Transverse colon (tissue), 4 donors: ENCODE measurements around the gene DNAI1. TPM values are rescaled to one million over a fixed set of nuclear protein-coding genes. Genes with fewer than 3 reads are reported as not detected.

Experiments
- DNase-seq: peaks from one replicate; pipeline ENCODE4 v3.0.0-alpha.2; 2019
- H3K27ac ChIP-seq, 4 donors: fragments of 200-600 bp; sonication (generic); 2 replicates each; pipeline ENCODE4 v1.5.1; 2016 to 2018; ENCODE audit warnings: inconsistent platforms in 4 of 4
- H3K27me3 ChIP-seq: fragments of 200-600 bp; sonication (generic); 2 replicates; pipeline ENCODE4 v1.5.1; 2017; ENCODE audit warnings: inconsistent platforms
- H3K36me3 ChIP-seq, 4 donors: fragments of 200-600 bp; sonication (generic); 2 replicates each; pipeline ENCODE4 v1.5.1; 2017 to 2019; ENCODE audit warnings: inconsistent platforms in 4 of 4
- H3K4me1 ChIP-seq, 4 donors: fragments of 200-600 bp; sonication (generic); 2 replicates each; pipeline ENCODE4 v1.5.1; 2017 to 2020; ENCODE audit warnings: inconsistent platforms in 4 of 4
- H3K4me3 ChIP-seq, 4 donors: fragments of 200-600 bp; sonication (generic); 1 replicate in 1 of 4; 2 replicates in 3 of 4; pipeline versions ENCODE4 v1.5.1 to v1.6.1; 2017 to 2019; ENCODE audit warnings: inconsistent platforms in 4 of 4
- H3K9me3 ChIP-seq, 2 donors: fragments of 200-600 bp; sonication (generic); 2 replicates each; pipeline ENCODE4 v1.5.1; 2017 to 2019; ENCODE audit warnings: inconsistent platforms in 2 of 2
- CTCF ChIP-seq, 5 experiments: fragments of 200-600 bp in 3 of 5; fragments of 450-650 bp in 2 of 5; sonication (generic) in 3 of 5; IDR thresholded peaks; 1 replicate in 2 of 5; 2 replicates in 3 of 5; pipeline ENCODE4 v1.5.1; 2016 to 2017; ENCODE audit warnings: antibody characterized with exemption in 5 of 5, inconsistent platforms in 3 of 5, mild to moderate bottlenecking in 2 of 5, moderate library complexity in 1 of 5
- EP300 ChIP-seq: sonication (generic); formaldehyde crosslinking; IDR thresholded peaks from one replicate; pipeline ENCODE4 v1.6.1; 2017; ENCODE audit warnings: antibody characterized with exemption, low read depth
- POLR2A ChIP-seq: fragments of 450-650 bp; IDR thresholded peaks from one replicate; pipeline ENCODE4 v1.6.1; 2016; ENCODE audit warnings: antibody characterized with exemption, mild to moderate bottlenecking, moderate library complexity
- POLR2AphosphoS5 ChIP-seq, 3 donors: sonication (generic); formaldehyde crosslinking; IDR thresholded peaks; one replicate each; pipeline ENCODE4 v1.6.1; 2016; ENCODE audit warnings: antibody characterized with exemption in 3 of 3
- WGBS, 2 donors: methylation state at CpG; one replicate each; pipeline ENCODE4 v1.1.5; 2018; ENCODE audit warnings: low coverage in 1 of 2; 5-methylcytosine and 5-hydroxymethylcytosine counted together
- in situ Hi-C, 4 donors: fragments of 200-750 bp; cut with MboI; loops; one replicate each; pipeline versions ENCODE4 v1.15.0 to v1.15.1; 2017; ENCODE audit warnings: low sequenced_read_pairs in 3 of 4, low pct_ligation_motif_present in 1 of 4, low pct_unique_long_range_greater_than_20kb in 1 of 4
- intact Hi-C: fragments of 100-400 bp; cut with DNase I; formaldehyde crosslinking; loops from one replicate; pipeline ENCODE4 v1.15.1; 2023; ENCODE audit warnings: low total_unique reads
- total RNA-seq, 4 donors: library from RNA; depleted of rRNA; stranded (reverse); fragments of >200 nt; gene quantifications; one replicate each; pipeline ENCODE4 v1.1.0, GENCODE V29; 2016

DNAI1 gene
- total RNA-seq, 4 donors from 2014 or later = not detected

- 84 to 100% methylated on average over 2 to 3 of the region's 3 CpGs for WGBS, 2 donors
- intact Hi-C loops = no loop called here
- Histone ChIP-seq H3K36me3 (no peaks in the 10 kb centered on the region), H3K4me1 (peaks cover 0 to 8% (median 2%) of the 10 kb centered on the region in 4 donors), H3K9me3 (no peaks in the 10 kb centered on the region), H3K27ac (no peak overlapping the region), H3K27me3 (no peaks in the 10 kb centered on the region), H3K4me3 (no peak overlapping the region)
- in situ Hi-C loops = no loop called here
- DNase-seq = no peak
- TF ChIP-seq POLR2AphosphoS5 (IDR thresholded peaks at IDR 0.05) = no peak
- no peak for TF ChIP-seq POLR2A
- no peak for TF ChIP-seq CTCF (IDR thresholded peaks at IDR 0.05)
- TF ChIP-seq EP300 = no peak
Observed at GRCh38 chr9:34515959-34516358, 57.4 kb downstream of the DNAI1 start.

- intact Hi-C loops (no loop called here), in situ Hi-C loops (no loop called here)
- no peak for DNase-seq
- no peaks in the 10 kb centered on the region for H3K36me3 ChIP-seq
- TF ChIP-seq EP300 (no peak), POLR2A (no peak)
- no peak overlapping the region for H3K27ac ChIP-seq
- H3K27me3 ChIP-seq = peaks cover 3% of the 10 kb centered on the region
- peaks cover 0 to 1% (median under 1%) of the 10 kb centered on the region in 4 donors for H3K4me1 ChIP-seq
- WGBS, 2 donors = 84% methylated on average over 7 of the region's 7 CpGs; no CpG with 5 or more reads in 1 of the 2 donors
- no peaks in the 10 kb centered on the region for H3K9me3 ChIP-seq
- H3K4me3 ChIP-seq = no peak overlapping the region
Observed at GRCh38 chr9:34517185-34517584, 58.6 kb downstream of the DNAI1 start.

GRCh38 chr9:34518110-34518616 lies 59.6 kb downstream of the DNAI1 start:
- H3K36me3 ChIP-seq = no peaks in the 10 kb centered on the region
- 60 to 72% methylated on average over 1 to 6 of the region's 6 CpGs for WGBS, 2 donors
- intact Hi-C loops = no loop called here
- H3K9me3 ChIP-seq = no peaks in the 10 kb centered on the region
- H3K27me3 ChIP-seq = peaks cover 8% of the 10 kb centered on the region
- no peak for TF ChIP-seq EP300
- no peak for TF ChIP-seq POLR2AphosphoS5 (IDR thresholded peaks at IDR 0.05)
- no peak for TF ChIP-seq CTCF (IDR thresholded peaks at IDR 0.05)
- TF ChIP-seq POLR2A = no peak
- H3K4me3 ChIP-seq = no peak overlapping the region
- H3K4me1 ChIP-seq = peaks cover 4 to 7% (median 6%) of the 10 kb centered on the region in 4 donors
- DNase-seq = no peak
- in situ Hi-C loops = no loop called here
- no peak overlapping the region for H3K27ac ChIP-seq

DNA sequence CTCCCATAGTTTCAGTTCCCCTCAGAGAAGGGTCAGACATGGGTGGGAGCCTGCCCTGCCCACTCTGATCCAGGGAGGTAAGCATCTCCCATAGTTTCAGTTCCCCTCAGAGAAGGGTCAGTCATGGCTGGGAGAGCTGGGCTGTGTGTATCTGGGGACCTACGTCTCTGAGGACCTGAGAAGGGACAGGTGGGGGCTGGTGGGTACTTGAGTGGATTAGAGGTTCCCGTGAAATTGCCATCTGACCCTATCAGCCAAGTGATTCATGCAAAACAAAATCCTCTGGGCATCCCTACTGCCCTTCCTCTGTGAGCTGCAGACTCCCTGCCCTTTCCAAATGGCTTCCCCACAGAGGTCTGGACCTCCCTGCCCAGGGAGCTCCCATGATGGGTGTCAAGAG lies 60.3 kb downstream of the DNAI1 start:
- H3K27ac ChIP-seq = no peak overlapping the region
- no peak overlapping the region for H3K4me3 ChIP-seq
- TF ChIP-seq CTCF (IDR thresholded peaks at IDR 0.05) (no peak), POLR2A (no peak), POLR2AphosphoS5 (IDR thresholded peaks at IDR 0.05) (no peak), EP300 (no peak)
- no peaks in the 10 kb centered on the region for H3K36me3 ChIP-seq
- H3K4me1 ChIP-seq = peaks cover 6 to 12% (median 10%) of the 10 kb centered on the region in 4 donors
- no peak for DNase-seq
- no peaks in the 10 kb centered on the region for H3K9me3 ChIP-seq
- peaks cover 8% of the 10 kb centered on the region for H3K27me3 ChIP-seq
- intact Hi-C loops = no loop called here
- 88% methylated on average over 2 of the region's 2 CpGs; no CpG with 5 or more reads in 1 of the 2 donors for whole genome bisulfite sequencing, 2 donors
- in situ Hi-C loops = no loop called here
